Hepatic stellate cell (primary cell): ENCODE results near the gene PDE6C.

Experiments used
- DNase-seq: peaks from one replicate; pipeline ENCODE4 v3.0.0; 2011; ENCODE audit warnings: low spot score

PDE6C gene

DNA sequence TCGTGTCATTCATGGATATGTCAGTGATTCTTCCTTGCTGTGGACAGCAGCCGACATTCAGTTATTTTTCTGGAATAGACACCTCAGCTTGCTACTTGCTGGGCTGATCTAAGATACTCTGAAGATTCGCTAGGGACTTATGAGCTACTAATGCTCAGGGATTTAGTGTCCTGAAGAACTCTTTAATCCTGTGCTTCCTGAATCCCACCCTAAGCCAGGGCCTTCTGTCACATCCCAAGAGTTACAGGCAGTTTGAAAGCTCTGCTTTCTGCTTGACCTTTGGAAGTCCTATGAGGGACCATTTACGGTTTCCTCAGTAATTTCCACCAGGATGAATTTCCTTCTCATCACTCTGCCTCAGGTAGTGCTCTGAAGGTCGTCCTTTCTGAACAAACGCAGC, at the start of gene PDE6C:
TSS of gene PDE6C (plus strand) at position 227 of the 400 bp plus-strand sequence. CDS start 189 bp downstream, outside the sequence.
- DNase-seq, result no peak

DNA sequence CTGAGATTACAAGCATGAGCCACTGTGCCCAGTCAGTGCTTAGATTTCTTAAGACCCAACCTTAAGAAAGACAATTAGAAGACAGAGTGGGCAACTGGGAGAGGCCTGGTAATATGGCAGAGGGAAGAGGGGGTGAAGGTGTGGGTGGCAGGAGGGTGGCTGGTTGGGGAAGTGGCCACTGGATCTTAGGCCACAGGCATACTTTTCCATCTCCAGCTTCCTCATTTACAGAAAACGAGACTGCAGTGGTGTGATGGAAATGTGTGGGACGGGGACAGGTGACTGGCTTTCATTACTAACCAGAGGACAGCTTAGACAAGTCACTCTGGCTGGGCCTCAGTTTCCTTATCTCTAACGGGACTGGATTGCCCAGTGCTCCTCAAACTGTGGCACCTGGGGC, 46.9 kb upstream of the PDE6C start:
- no peak for DNase-seq

DNA sequence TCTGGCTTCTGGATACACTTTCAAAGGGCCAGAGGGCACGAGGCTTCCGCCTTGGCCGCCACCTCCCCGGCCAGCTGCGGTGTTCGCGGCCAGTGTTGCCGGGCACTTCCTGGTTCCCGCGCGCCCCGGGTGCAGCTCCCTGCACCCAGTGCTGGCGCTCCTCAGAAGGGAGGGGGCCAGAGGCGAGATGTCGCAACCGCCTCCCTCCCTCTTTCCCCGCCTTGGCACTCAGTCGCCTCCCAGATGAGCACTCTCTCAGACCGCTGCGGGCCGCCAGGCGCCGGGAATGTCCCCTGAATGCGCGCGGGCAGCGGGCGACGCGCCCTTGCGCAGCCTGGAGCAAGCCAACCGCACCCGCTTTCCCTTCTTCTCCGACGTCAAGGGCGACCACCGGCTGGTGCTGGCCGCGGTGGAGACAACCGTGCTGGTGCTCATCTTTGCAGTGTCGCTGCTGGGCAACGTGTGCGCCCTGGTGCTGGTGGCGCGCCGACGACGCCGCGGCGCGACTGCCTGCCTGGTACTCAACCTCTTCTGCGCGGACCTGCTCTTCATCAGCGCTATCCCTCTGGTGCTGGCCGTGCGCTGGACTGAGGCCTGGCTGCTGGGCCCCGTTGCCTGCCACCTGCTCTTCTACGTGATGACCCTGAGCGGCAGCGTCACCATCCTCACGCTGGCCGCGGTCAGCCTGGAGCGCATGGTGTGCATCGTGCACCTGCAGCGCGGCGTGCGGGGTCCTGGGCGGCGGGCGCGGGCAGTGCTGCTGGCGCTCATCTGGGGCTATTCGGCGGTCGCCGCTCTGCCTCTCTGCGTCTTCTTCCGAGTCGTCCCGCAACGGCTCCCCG, 45.7 kb upstream of the PDE6C start, which contains the start of gene FFAR4:
TSS of gene FFAR4 (plus strand) at position 231 of the 842 bp plus-strand sequence. CDS start at position 287, 56 bp downstream.
- DNase-seq, result no peak

DNA sequence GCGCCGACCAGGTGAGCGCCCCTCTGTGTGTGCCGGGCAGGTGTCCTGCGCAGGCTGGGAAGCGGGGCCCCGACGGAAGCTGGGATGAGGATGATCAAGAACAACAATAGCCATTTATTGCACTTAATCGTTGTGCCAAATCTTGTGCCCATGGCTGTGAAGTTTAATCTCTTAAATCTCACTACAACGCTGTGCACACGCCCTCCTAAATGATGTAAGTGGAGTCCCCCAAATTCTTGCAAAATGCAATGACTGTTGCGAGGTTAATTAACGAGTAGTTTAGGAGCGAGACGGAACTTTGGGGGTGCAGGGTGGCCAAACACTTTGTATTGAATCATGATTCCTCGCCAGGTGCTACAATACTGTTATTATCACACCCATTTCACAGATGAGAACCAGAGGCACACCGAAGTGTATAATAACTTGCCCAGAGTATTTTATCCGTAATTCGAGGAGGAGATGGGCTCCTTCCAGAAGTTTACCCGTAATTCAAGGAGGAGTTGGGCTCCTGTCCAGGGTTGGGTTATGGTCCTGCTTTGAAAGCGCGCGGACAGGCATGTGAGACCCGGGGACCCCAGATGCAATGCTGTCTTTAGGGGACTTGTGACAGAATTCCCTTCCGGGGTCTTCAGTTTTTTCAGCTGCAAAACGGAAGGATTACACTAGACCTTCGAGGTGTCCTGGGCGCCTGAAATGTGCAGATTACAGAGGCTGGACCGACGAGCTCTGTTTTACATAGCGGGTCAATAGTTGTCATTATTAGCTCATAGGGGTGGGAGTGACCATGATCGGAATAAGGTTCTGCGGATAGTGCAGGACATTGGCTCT, 44.8 kb upstream of the PDE6C start:
- no peak for DNase-seq

DNA sequence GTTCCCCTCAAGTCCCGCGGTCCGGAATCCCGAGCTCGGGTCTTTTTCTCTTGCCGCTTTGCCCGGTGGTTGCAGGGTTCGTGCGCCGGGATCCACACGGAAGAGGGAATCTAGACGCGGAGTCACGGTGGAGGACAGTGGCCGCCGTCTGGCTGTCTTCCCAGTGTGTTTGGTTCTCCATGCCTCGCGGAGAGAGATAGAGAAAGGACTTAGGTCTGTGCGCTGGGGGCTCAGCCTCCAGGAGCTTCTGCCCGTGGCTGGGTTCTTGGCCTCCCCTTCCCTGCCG, 44.3 kb upstream of the PDE6C start:
- DNase-seq, result no peak

DNA sequence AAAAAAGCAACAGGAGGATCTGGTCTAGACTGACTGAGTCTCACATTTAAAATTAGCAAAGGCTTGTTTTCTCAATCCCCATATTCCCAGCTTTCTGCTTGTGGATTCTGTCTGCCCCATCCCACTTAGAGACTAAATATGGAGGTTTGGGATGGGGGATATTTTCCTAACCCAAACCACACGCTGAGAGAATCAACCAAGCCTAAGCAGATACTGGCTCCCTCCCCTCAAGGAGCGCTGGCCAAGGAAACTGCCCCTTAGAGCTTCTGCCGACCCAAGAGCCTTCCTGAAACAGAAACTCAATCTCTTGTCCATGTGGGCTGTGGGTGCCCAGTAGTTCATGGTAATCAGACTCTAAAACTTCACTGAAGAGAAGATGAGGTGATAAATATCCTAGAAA, 42.0 kb upstream of the PDE6C start:
- no peak for DNase-seq

DNA sequence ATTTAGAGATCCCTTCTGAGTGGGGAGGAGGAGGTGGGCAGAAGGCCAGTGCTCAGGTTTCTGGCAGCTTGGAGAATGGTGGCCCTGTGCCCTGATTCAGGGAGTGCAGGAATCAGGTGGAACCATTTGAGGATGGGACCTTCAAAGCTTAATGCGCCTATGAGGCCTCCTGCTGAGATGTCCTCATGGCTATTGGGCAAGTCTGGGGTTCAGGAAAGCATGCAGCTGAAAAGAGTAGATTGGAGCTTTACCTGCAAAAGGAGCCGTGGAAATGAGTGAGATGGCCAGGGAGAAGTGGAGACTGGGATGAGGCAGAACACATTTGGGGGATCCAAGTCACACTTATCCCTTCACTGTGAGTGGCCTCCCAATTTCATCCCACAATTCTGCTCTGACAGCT, 39.7 kb upstream of the PDE6C start:
- no peak for DNase-seq

DNA sequence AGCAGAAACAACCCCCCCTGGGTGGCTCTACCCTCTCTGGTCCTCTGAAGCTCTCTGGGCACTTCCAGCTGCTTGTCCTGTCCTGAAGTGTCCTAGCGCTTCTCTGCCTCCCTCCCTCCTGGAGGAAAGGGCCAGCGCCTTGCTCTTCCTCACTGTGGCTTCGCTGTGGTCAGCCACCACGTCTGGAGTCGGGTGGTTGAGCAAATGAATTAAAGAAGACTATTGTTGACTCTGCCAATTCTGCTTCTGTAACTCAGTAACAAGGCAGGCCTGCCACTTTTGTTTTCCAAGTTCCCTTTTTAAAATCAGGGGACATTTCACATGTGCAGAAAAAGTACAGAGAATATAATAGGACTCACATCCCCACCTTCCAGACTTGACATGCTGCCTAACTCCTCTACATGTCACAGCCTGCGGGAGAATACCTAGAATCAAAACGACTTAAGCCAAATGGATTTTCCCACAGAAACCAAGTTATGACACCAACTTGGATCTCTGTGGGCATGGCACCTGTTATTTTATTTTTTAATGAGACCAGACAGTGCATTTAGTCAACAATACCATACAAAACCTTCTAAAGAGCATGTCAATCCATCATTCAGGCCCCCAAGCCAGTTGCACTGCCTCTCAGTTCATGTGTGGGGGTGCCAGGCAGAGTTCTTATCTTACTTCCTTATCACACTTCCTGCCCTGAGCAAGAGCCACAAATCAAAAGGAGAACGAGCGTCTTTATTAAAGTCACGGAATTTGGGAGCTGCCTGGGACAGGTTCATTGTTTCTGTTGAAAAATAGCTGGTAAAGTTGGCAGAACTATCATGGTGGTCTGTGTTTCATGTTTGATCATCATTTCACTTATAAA, 39.1 kb upstream of the PDE6C start:
- no peak for DNase-seq

DNA sequence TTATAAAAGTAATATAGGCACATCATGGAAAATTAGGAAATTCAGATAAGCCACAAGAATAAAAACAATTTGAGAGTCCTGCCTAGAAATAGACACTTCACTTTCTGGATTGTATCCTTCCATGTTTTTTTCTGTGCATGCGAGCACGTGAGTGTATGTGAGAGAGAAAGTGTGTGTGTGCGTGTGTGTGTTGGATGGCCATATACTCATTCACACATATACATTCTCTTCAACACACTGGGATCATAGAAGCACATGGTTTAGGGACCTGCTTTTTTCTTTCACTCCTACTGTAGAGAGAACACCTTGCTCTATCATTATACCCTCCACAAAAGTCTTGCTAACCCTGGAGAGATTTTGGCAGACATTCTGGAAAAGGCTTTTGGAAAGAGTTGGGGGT, 38.4 kb upstream of the PDE6C start:
- no peak for DNase-seq

DNA sequence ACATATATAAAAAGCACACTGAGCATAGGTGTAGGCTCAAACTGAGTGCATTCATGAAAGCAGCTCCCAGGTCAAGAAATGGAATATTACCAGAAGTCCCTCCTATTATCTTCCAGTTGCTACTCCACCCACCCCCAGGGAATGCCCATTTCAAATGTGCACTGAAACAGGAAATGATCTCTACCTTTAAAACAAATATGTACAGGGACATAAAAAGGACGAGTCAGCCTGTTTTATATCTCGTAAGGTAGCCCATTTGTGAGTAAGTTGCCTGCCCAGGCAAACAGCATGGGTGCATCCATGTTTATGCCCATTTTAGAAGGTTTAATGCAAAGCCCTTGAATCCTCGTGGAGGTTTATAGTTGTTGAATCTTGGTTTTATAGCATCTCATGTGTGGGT, 35.4 kb upstream of the PDE6C start:
- no peak for DNase-seq

DNA sequence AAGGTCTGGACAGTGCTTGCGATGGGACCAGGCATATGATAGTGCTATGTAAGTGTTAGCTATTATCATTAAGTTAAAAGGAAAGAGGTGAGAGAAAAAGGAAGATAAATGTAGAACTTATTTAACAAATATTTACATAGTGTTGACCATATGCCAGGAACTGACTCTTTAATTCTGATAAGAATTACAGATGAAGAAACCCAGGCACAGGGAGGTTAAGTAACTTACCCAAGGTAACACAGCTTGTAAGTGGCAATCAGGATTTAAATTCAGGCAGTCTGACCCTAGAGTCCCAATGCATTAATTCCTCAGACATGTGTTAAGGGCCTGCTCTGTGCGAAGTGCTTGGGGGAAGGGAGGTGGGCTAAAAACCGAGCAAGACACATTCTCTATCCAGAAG, 34.8 kb upstream of the PDE6C start:
- no peak for DNase-seq

DNA sequence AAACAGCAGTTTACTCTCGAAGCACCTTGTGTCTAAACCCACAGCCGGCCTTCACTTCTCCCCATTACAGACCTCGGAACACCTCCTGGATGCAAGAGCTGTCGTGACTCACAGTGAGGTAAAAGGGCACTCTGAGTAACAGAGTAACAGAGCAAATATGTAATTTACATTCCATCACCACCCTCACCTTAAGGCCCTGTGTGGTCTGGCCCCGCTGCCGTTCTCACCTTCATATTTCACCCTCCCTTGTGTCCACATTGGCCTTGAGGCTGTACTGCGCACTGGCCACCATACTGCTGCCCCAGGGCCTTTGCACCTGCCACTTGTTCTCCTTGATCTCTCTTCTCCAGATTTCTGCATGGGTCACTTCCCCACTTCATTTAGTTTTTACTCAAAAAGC, 33.2 kb upstream of the PDE6C start:
- no peak for DNase-seq

DNA sequence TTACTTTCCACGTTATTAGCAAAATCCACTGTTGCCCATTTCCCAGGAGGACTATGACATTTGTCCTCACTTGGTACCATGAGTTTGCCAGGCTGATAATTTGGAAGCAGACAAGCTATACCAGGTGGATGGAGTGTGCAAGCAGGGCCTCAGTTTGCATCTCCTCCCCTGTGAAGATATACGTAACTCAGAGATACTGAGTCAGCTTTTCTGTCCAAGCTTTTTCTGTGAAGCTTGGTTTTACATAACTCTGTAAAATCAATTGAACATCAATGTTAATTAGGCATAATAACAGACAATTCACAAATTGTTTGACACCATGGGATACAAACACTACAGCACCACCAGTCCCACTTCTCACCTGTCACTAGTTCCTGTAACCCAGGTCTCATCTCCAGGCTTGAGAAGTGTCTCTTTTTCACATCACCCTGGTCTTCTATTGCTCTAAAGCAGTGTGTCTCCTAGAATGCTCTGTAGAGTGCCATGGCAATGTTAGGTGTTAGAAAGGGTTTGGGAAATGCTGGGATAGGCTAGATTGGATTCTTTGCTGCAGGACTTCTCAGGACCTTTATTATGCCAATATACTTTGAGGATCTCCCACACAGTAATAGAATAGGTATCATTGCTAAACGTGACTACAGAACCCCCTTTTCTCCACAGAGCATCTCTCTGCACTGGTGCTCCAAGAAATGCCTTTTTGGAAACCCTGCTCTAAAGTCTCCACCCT, 32.2 kb upstream of the PDE6C start:
- no peak for DNase-seq

DNA sequence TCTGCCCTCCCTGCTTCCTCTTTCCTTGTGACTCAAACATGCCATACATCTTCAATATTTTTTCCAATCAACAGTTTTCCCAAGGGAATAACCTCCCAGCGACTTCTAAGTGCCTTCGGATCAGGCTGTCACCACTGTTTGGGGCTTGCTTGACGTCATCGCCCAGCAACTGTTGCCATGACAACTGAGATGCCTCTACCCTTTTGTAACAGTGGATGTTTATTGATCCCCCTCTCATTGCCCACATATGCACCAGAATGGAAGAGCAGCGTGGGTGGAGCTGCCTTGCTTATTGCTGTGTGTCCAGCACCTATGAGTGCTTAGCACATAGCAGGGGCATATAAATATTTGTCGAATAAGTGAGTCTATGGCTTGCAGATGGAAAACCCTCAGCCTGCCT, 31.5 kb upstream of the PDE6C start:
- DNase-seq, result no peak

DNA sequence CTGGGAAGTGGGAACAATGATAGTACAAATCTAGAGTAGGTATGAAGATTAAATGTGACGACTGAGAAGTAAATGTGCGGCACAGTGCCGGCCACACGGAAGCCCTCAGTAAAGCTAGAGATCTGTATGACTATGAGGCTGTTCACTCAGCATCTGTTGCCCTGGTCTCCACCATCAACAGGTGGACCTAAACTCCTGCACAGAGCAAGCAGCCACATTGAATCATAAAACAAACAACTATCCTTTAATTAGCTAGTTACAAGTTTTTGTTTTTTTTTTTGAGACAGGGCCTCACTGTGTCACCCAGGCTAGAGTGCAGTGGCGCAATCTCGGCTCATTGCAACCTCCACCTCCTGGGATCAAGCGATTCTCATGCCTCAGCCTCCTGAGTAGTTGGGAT, 27.9 kb upstream of the PDE6C start:
- DNase-seq, result no peak

DNA sequence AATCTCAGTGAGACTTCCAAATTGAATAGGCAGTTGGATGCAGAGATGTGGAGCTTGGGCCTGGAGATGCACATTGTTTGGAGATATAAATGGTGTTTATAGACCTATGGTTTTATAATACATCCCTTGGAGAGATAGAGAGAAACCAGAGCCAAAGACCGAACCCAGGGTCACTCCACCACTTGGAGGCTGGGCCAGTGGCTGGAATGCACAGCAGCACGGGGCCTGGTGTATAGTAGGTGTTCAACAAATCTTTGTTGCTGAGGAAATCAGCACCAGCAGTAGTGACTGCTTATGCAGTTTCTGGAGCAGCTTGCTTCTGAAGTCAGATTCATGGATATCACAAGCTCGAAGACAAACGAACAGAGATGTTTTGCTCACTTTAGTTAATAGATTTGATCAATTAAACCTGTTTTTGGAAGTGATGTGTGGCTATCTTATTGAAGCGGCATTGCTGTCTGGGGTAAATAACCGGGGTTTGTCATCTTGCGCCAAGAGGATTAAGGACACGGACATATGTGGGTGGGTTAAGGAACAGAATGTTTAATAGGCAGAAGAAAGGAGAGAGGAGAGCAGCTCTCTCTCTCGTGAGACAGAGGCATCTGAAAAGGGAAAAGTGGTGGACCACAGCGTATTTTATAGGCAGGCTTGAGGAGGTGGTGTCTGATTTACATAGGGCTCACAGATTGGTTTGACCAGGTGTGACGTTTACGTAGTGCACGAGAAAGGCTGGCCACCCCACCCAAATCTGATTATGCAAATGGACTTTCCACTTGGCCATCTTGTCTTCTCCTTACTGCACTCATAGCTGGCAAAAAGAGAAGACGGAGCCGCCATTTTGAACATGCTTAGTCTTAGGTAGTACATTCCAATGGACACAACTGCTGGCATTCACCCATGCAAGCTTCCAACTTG, 22.4 kb upstream of the PDE6C start:
- DNase-seq, result no peak

DNA sequence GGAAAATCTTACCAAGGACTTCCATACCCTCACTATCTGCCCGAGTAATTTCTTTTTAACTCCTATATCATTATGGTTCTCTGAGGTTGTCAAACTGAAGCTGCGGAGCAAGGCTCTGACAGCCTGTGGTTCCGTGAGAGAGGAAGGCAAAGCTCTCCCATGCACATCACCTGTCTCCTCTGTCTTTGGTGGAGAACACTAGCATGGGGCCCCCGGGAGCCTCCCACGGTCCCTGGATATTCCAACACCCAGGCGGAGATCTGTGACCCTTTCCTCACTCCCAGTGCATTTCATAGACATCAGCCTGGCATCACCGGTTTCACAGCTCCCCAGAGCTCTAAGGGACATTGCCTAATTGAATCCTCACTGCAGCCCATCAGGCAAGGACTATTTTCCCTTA, 21.7 kb upstream of the PDE6C start:
- DNase-seq, result no peak

DNA sequence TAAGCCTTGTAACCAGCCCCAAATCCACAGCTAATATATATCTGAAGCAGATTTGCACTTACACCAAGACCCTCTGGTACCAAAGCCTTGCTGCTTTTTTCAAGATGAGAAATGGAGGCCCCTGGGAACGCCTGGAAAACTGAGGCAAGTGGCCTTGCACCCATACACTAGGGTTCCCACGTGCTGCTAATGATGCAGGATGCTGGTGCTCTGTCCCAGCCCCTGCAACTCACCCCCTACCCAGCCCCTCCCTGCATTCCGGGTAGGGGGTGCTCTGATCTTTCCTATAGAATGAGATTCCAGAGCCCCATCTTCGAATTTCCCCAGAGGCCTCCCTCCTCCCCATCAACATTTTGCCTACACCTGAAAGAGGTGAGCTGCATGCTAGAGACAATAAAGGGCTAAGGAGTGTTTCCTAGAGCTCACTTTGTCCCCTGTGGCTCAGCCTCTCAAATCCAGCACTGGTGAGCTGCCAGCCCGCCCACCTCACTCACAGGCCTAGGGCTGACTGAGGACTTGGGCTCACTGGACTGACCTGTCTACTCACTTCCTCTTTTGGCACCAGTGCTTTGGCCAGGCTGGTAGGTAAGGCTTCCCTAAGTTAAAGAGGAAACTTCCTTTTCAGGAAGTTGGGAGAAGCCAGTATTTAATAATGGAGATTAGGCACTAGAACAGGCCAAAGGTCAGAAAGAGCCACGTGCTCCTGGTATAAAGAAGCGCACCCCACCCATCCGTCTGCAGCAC, 21.1 kb upstream of the PDE6C start:
- no peak for DNase-seq

DNA sequence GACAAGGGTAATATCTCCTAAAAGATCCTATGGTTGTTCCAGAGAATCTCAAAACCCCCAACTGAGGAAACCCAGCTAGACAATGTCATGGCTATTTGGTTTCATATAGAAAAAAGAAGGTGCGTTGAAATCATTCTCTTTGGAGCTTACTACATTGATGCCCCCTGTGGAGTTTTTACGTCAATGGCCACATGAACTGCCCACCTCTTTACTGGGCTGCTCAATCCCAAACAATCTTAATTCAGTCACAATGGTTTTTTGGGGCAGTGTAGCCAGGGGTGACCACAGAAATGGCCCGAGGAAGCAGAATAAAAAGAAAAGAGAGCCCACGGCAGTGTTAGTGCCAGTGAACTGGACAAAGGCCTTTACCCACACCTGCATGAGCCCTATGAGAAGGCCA, 19.1 kb upstream of the PDE6C start:
- DNase-seq, result no peak

DNA sequence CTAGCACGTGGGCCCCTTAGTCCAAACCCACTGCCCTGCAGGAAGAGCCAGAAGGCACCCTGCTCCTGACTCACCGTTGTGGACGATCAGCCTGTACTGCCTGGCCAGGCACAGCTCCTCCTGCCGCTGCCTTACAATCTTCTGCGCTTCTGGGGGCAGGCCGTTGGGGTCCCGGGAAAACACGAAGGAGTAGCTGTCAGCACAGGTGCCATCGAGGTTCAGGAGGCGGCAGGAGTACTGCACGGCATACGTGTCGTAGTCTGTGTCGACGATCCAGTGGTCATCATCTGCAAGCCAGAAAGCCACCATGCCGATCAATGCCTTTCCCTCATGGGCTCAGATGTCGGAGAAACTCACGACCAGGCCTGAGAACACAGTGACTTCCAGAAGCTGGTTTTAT, 18.6 kb upstream of the PDE6C start:
- DNase-seq, result no peak
